Omental fat pad (tissue), 4 donors: ENCODE data around the gene TTC3. TPM values are rescaled to one million over a fixed set of nuclear protein-coding genes. Genes with fewer than 3 reads are reported as not detected.
"Not testable (repeated sequence)": the region's sequence is repeated elsewhere in the genome, so short reads cannot be mapped to it uniquely, and the experiment has no call there.

ENCODE experiments used
- ATAC-seq: fragments of 150-250 bp; one replicate; pipeline ENCODE4 v1.9.1; 2016; ENCODE audit warnings: mild to moderate bottlenecking, moderate library complexity; ENCODE audit not compliant: low FRiP score
- DNase-seq: peaks from one replicate; pipeline ENCODE4 v3.0.0-alpha.2; 2019; ENCODE audit warnings: low spot score
- CTCF ChIP-seq, 3 donors: fragments of 450-650 bp; IDR thresholded peaks; one replicate each; pipeline ENCODE4 v1.5.1; 2016 to 2017; ENCODE audit warnings: antibody characterized with exemption in 3 of 3, mild to moderate bottlenecking in 3 of 3, moderate library complexity in 2 of 3
- total RNA-seq, 4 donors: library from RNA; depleted of rRNA; stranded (reverse); fragments of >200 nt; gene quantifications; one replicate each; pipeline ENCODE4 v1.1.0, GENCODE V29; 2016

Gene TTC3
- total RNA-seq, 4 donors from 2014 or later: 95.4 to 241 (median 148) TPM

GRCh38 chr21:37130971-37131370 is 57.9 kb downstream of the TTC3 start:
- no peak for DNase-seq
- ATAC-seq: no peak
- TF ChIP-seq CTCF (IDR thresholded peaks at IDR 0.05): no peak

- no peak for TF ChIP-seq CTCF (IDR thresholded peaks at IDR 0.05)
- ATAC-seq (no peak), DNase-seq (no peak)
Observed at GRCh38 chr21:37136261-37136660, 63.2 kb downstream of the TTC3 start.

GRCh38 chr21:37136744-37137143 is 63.7 kb downstream of the TTC3 start:
- no peak for TF ChIP-seq CTCF (IDR thresholded peaks at IDR 0.05)
- no peak for DNase-seq
- no peak for ATAC-seq

GRCh38 chr21:37139154-37139553 is 66.1 kb downstream of the TTC3 start:
- ATAC-seq (no peak), DNase-seq (no peak)
- no peak for TF ChIP-seq CTCF (IDR thresholded peaks at IDR 0.05)

GRCh38 chr21:37139902-37140301 is 66.8 kb downstream of the TTC3 start:
- DNase-seq (no peak), ATAC-seq (no peak)
- no peak for TF ChIP-seq CTCF (IDR thresholded peaks at IDR 0.05)

GRCh38 chr21:37143392-37143791 is 70.3 kb downstream of the TTC3 start:
- DNase-seq, ATAC-seq: not testable (repeated sequence)

- DNase-seq (no peak), ATAC-seq (no peak)
- TF ChIP-seq CTCF (IDR thresholded peaks at IDR 0.05): no peak
Observed at GRCh38 chr21:37145635-37146111, 72.6 kb downstream of the TTC3 start.
